Breast epithelium (tissue), 4 donors: ENCODE data around the gene DUSP22. TPM values are rescaled to one million over a fixed set of nuclear protein-coding genes. Genes with fewer than 3 reads are reported as not detected.

ENCODE experiments used
- DNase-seq, 2 donors: peaks; one replicate each; pipeline ENCODE4 v3.0.0-alpha.2; 2019; ENCODE audit warnings: low spot score in 2 of 2
- H3K27ac ChIP-seq, 2 donors: fragments of 200-600 bp; sonication (generic) in 1 of 2; one replicate each; pipeline ENCODE4 v1.5.1; 2016 to 2019; ENCODE audit warnings: mild to moderate bottlenecking in 1 of 2
- H3K27me3 ChIP-seq, 2 donors: fragments of 200-600 bp; sonication (generic) in 1 of 2; one replicate each; pipeline versions ENCODE4 v1.5.1 to v1.6.0; 2017 to 2019; ENCODE audit warnings: control low read depth in 1 of 2, mild to moderate bottlenecking in 1 of 2
- H3K36me3 ChIP-seq: fragments of 200-600 bp; one replicate; pipeline ENCODE4 v1.5.1; 2019
- H3K4me1 ChIP-seq, 2 donors: fragments of 200-600 bp; sonication (generic); one replicate each; pipeline ENCODE4 v1.5.1; 2016 to 2019; ENCODE audit warnings: control low read depth in 1 of 2
- H3K4me3 ChIP-seq, 3 donors: fragments of 200-600 bp; sonication (generic); 1 replicate in 2 of 3; 2 replicates in 1 of 3; pipeline ENCODE4 v1.5.1; 2016 to 2019; ENCODE audit warnings: mild to moderate bottlenecking in 3 of 3, moderate library complexity in 2 of 3
- H3K9me3 ChIP-seq, 2 donors: fragments of 200-600 bp; sonication (generic) in 1 of 2; one replicate each; pipeline ENCODE4 v1.5.1; 2016 to 2019; ENCODE audit warnings: control low read depth in 1 of 2
- POLR2A ChIP-seq: fragments of 450-650 bp; IDR thresholded peaks from one replicate; pipeline ENCODE4 v1.6.1; 2016; ENCODE audit warnings: antibody characterized with exemption, mild to moderate bottlenecking, moderate library complexity
- POLR2AphosphoS5 ChIP-seq, 3 donors: sonication (generic); formaldehyde crosslinking; IDR thresholded peaks; one replicate each; pipeline ENCODE4 v1.6.1; 2017; ENCODE audit warnings: antibody characterized with exemption in 3 of 3
- intact Hi-C: fragments of 100-400 bp; cut with DNase I; formaldehyde crosslinking; loops from one replicate; pipeline ENCODE4 v1.15.1; 2023; ENCODE audit warnings: low total_unique reads
- total RNA-seq, 3 donors: library from RNA; depleted of rRNA; stranded (reverse); fragments of >200 nt; gene quantifications; one replicate each; pipeline ENCODE4 v1.1.0, GENCODE V29; 2016
- TF ChIP-seq, protein P1 (sequence below), 3 donors: fragments of 450-650 bp; IDR thresholded peaks; one replicate each; pipeline ENCODE4 v1.5.1; 2016 to 2017; ENCODE audit warnings: antibody characterized with exemption in 3 of 3, mild to moderate bottlenecking in 3 of 3, moderate library complexity in 3 of 3

Gene DUSP22
- total RNA-seq, 3 donors from 2014 or later = 55.6 to 81.9 (median 59.0) TPM

DNA sequence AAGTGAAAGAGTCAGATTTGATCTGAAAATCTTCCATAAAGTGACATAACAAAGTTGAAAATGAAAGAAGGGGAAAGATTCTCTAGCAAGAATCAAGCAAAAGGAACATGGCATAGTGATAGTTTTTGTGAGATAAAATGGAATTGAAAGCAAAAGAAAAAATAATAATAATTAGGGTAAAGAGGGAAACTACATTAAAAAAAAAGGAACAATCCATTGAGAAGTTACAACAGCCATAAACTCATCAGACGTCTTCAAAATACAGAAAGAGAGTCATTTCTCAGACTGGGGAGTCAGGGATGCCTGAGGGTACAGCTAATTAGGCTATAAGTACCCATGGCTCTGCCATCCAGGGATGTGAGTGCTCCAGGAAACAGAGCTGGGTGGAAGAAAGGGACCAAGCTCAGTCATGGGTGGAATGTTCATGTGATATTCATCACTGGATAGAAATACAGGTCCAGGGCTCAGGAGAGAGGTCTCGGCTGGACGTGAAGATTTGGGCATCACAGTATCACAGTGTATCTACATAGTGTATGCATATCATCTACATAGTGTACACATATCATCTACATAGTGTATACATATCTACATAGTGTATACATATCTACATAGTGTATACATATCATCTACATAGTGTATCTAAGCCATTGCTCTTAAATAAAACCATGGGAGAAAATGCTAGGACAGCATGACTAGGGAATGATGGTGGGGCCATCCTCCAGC lies 29.4 kb downstream of the DUSP22 start:
- intact Hi-C loops = no loop called here
- no peak for TF ChIP-seq POLR2A
- TF ChIP-seq, protein P1, sequence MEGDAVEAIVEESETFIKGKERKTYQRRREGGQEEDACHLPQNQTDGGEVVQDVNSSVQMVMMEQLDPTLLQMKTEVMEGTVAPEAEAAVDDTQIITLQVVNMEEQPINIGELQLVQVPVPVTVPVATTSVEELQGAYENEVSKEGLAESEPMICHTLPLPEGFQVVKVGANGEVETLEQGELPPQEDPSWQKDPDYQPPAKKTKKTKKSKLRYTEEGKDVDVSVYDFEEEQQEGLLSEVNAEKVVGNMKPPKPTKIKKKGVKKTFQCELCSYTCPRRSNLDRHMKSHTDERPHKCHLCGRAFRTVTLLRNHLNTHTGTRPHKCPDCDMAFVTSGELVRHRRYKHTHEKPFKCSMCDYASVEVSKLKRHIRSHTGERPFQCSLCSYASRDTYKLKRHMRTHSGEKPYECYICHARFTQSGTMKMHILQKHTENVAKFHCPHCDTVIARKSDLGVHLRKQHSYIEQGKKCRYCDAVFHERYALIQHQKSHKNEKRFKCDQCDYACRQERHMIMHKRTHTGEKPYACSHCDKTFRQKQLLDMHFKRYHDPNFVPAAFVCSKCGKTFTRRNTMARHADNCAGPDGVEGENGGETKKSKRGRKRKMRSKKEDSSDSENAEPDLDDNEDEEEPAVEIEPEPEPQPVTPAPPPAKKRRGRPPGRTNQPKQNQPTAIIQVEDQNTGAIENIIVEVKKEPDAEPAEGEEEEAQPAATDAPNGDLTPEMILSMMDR (IDR thresholded peaks at IDR 0.05) = no peak
- no peaks in the 10 kb centered on the region for H3K9me3 ChIP-seq
- no peak for DNase-seq
- H3K4me1 ChIP-seq = no peaks in the 10 kb centered on the region
- no peak overlapping the region for H3K4me3 ChIP-seq
- H3K27ac ChIP-seq = no peak overlapping the region
- H3K27me3 ChIP-seq = no peaks in the 10 kb centered on the region
- no peaks in the 10 kb centered on the region for H3K36me3 ChIP-seq

DNA sequence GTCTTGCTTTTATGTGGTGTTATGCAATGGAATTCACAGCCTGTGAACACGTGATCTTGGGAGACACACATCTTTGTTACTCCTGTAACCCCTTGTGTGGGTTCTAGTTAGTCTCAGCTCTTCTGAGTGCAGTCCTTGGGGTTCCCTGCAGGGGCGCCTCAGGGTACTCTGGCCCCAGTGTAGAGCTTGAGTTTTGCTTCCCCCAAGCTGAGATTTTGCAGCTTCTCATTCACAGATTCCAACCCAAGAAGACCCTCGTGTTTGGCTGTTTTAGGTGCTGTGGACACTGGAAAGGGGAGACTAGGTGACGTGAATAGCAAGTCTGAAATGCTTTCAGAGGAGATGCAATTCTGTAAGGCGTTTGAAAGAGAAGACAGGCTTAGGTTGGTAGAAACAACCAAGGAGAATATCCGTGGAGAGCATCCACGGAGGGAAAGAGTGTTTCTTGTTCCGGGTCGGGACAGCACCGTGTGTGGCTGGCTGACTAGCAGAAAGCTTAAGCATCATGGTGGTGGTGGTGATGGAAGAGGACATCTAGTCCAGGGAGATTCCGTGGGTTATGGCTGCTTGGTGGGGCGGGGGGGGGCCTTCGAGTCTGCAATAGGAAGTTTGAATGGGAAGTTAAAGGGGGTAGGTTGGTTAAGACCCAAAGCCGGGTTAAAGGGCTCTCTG lies 30.1 kb downstream of the DUSP22 start:
- no peak for DNase-seq
- H3K9me3 ChIP-seq = no peaks in the 10 kb centered on the region
- intact Hi-C loops = no loop called here
- H3K27ac ChIP-seq = no peak overlapping the region
- H3K27me3 ChIP-seq = no peaks in the 10 kb centered on the region
- no peaks in the 10 kb centered on the region for H3K36me3 ChIP-seq
- H3K4me1 ChIP-seq = peaks cover under 1 to 3% of the 10 kb centered on the region in 2 donors
- H3K4me3 ChIP-seq = no peak overlapping the region
- TF ChIP-seq POLR2AphosphoS5 (IDR thresholded peaks at IDR 0.05) (no peak), POLR2A (no peak)
- TF ChIP-seq, protein P1 (IDR thresholded peaks at IDR 0.05) = no peak

DNA sequence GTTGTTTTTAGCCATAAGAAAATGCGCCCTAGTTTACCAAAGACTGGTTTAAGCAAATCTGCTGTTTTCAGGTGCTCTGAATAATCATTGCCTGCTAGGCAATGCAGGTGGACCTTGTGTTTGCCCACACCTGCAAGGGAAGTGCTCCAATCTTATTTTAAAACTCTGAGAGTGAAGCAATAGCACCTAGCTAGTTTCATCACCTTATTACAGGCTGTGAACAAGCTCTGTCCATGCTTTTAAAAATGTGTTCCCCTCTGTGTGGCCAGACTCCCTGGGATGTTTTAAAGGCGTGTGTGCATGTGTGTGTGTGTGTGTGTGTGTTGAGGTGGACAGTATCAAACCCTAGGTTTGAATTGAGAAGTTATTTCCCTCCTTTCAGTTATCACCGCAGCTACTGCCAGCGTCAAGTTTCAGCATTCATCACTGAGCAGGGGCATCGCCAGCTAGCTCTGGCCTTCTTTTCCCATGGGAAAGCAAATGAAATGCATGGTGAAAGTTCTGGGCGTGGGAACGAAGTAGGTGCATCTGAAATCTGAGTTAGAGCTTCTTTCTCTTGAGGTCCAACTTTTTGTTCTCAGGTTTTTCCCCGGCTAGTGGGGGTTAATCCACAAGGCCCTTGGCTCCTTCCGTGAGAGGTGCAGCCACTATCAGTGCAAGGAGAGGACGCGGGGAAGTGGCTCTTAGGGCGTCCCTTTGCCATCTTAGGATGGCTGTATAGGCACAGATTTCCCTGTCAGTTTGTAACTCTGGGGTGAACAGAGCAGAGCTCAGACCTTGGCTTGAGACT lies 30.8 kb downstream of the DUSP22 start:
- Histone ChIP-seq H3K27me3 (no peaks in the 10 kb centered on the region), H3K4me3 (no peak overlapping the region), H3K4me1 (peaks cover 4 to 7% of the 10 kb centered on the region in 2 donors), H3K36me3 (no peaks in the 10 kb centered on the region), H3K27ac (no peak overlapping the region), H3K9me3 (no peaks in the 10 kb centered on the region)
- intact Hi-C loops = no loop called here
- no peak for DNase-seq
- TF ChIP-seq, protein P1 (IDR thresholded peaks at IDR 0.05) = no peak
- TF ChIP-seq POLR2AphosphoS5 (IDR thresholded peaks at IDR 0.05) (no peak), POLR2A (no peak)

DNA sequence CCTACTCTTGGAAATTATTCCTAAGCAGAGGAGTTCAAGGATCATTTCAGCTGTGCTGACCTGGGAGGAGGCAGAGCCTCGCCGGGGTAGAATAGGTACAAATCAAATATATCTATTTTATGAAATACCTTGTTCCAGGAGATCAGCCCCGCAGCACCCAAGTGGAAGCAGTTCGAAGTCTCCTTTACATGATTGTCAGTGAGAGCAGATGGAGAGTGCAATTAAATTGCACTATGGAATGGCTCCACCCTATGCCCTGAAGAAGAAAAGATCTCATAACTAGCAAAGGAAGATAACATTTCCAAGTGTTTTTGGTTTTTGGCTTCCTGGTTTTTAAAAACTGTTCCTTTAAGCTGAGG lies 31.4 kb downstream of the DUSP22 start:
- Histone ChIP-seq H3K9me3 (no peaks in the 10 kb centered on the region), H3K27me3 (no peaks in the 10 kb centered on the region), H3K27ac (no peak overlapping the region), H3K36me3 (no peaks in the 10 kb centered on the region), H3K4me3 (no peak overlapping the region), H3K4me1 (peaks cover 4 to 7% of the 10 kb centered on the region in 2 donors)
- intact Hi-C loops = no loop called here
- TF ChIP-seq, protein P1 (IDR thresholded peaks at IDR 0.05) = no peak
- TF ChIP-seq POLR2AphosphoS5 (IDR thresholded peaks at IDR 0.05) (no peak), POLR2A (no peak)
- no peak for DNase-seq
